Measurements from ENCODE around the gene SLX4IP. TPM values are rescaled to one million over a fixed set of nuclear protein-coding genes. Genes with fewer than 3 reads are reported as not detected.

SLX4IP gene
- total RNA-seq, 2 donors from 2014 or later = 7.0 to 8.2 TPM

DNA sequence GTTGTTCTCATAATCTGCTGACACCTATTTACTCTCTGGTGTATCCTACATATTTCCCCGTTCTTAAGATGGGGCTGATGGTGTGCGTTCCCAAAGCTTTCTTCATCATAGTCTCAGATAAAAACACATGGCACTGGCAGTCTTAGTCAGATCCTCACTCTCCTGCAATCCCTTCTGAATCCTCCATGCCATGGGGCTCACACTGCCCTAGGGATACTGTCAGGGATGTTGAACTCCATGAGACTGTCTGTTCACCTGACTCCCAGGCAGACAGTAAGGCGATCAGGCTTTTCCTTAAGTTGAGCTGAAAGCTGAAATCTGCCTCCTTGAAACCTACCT is 76.0 kb downstream of the SLX4IP start:
- 80% methylated on average over 3 of the region's 3 CpGs for WGBS
- Histone ChIP-seq H3K4me3 (no peak overlapping the region), H3K9me3 (no peaks in the 10 kb centered on the region), H3K27me3 (replicated peaks; ENCODE audit: insufficient read depth) (no peaks in the 10 kb centered on the region), H3K4me1 (replicated peaks) (peaks cover 22% of the 10 kb centered on the region), H3K36me3 (no peaks in the 10 kb centered on the region), H3K27ac (peak overlapping the region; percentile 64 to 66)
- TF ChIP-seq, protein P1, sequence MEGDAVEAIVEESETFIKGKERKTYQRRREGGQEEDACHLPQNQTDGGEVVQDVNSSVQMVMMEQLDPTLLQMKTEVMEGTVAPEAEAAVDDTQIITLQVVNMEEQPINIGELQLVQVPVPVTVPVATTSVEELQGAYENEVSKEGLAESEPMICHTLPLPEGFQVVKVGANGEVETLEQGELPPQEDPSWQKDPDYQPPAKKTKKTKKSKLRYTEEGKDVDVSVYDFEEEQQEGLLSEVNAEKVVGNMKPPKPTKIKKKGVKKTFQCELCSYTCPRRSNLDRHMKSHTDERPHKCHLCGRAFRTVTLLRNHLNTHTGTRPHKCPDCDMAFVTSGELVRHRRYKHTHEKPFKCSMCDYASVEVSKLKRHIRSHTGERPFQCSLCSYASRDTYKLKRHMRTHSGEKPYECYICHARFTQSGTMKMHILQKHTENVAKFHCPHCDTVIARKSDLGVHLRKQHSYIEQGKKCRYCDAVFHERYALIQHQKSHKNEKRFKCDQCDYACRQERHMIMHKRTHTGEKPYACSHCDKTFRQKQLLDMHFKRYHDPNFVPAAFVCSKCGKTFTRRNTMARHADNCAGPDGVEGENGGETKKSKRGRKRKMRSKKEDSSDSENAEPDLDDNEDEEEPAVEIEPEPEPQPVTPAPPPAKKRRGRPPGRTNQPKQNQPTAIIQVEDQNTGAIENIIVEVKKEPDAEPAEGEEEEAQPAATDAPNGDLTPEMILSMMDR (IDR thresholded peaks at IDR 0.05) = no peak
- TF ChIP-seq POLR2AphosphoS5 (IDR thresholded peaks at IDR 0.05) = no peak
- TF ChIP-seq POLR2A (IDR thresholded peaks at IDR 0.05) = no peak
- DNase-seq (ENCODE audit: low spot score) = no peak
- intact Hi-C loops (cut with DNase I) = no loop called here

DNA sequence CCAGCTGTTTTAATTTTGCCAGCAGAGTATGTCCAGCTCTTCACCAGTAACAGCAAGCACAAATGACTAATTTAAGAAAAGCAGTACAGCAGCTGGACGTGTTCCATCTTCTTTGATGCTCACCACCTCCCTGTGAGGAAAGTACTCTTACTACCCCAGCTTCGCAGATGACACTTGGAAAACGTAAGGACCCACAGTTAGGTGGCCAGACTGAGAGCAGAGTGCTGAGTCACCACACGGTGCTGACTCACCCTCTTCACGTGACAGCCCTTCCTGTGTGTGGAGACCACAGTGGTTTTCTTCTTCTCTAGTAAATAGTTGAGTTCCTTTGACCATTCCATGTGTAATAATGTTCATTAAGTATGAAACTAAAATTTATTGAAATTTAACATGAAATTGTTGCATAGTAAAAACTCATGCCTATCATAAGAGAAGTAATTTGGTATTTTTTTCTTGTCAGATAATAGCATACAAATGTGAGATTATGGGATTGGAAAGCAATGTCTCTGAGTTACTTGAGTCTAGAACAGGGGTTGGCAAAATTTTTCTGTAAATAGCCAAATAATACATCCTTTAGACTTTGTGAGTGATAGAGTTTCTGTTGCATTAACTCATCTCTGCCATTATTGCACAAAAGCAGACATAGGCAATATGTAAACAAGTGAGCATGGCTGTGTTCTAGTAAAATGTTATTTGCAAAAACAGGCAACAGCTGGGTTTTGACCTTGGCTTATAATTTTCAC is 76.6 kb downstream of the SLX4IP start:
- DNase-seq (ENCODE audit: low spot score) = peak; percentile 77
- 10% methylated on average over 5 of the region's 5 CpGs for WGBS
- H3K4me3 ChIP-seq = no peak overlapping the region
- no peaks in the 10 kb centered on the region for H3K27me3 ChIP-seq (replicated peaks; ENCODE audit: insufficient read depth)
- no peaks in the 10 kb centered on the region for H3K9me3 ChIP-seq
- peak overlapping the region; percentile 64 to 66 for H3K27ac ChIP-seq
- no peaks in the 10 kb centered on the region for H3K36me3 ChIP-seq
- intact Hi-C loops (cut with DNase I) = no loop called here
- peaks cover 17% of the 10 kb centered on the region for H3K4me1 ChIP-seq (replicated peaks)
- no peak for TF ChIP-seq POLR2A (IDR thresholded peaks at IDR 0.05)
- TF ChIP-seq POLR2AphosphoS5 (IDR thresholded peaks at IDR 0.05) = peak; percentile 89
- TF ChIP-seq, protein P1 (IDR thresholded peaks at IDR 0.05) = peak in 1 of 4 experiments; percentile 6

DNA sequence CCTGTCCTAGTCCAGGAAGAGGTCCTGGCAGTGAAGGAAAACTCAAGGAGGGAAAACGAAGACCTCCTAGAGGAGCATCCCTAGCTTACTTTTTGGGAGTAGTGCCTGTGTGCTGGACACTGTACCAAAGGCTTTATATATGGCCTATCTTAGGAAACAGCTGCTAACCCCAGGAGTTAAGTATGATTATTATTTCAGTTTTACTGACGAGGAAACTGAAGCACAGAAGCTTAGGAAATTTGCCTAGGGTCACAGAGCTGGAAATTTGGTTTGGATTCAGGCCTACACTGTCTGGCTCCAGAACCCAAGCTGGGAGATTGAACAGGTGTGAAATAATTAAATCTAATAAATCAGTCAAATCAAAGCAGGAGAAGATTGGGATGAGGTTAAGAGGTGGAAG is 78.0 kb downstream of the SLX4IP start:
- 84% methylated on average over 2 of the region's 2 CpGs for WGBS
- H3K4me1 ChIP-seq (replicated peaks) = peaks cover 15% of the 10 kb centered on the region
- intact Hi-C loops (cut with DNase I) = no loop called here
- no peaks in the 10 kb centered on the region for H3K9me3 ChIP-seq
- no peaks in the 10 kb centered on the region for H3K36me3 ChIP-seq
- no peaks in the 10 kb centered on the region for H3K27me3 ChIP-seq (replicated peaks; ENCODE audit: insufficient read depth)
- peak overlapping the region in 1 of 2 donors; percentile 11 for H3K27ac ChIP-seq
- no peak for DNase-seq (ENCODE audit: low spot score)
- TF ChIP-seq, protein P1 (IDR thresholded peaks at IDR 0.05) = no peak
- TF ChIP-seq POLR2A (IDR thresholded peaks at IDR 0.05) (no peak), POLR2AphosphoS5 (IDR thresholded peaks at IDR 0.05) (no peak)
- no peak overlapping the region for H3K4me3 ChIP-seq

DNA sequence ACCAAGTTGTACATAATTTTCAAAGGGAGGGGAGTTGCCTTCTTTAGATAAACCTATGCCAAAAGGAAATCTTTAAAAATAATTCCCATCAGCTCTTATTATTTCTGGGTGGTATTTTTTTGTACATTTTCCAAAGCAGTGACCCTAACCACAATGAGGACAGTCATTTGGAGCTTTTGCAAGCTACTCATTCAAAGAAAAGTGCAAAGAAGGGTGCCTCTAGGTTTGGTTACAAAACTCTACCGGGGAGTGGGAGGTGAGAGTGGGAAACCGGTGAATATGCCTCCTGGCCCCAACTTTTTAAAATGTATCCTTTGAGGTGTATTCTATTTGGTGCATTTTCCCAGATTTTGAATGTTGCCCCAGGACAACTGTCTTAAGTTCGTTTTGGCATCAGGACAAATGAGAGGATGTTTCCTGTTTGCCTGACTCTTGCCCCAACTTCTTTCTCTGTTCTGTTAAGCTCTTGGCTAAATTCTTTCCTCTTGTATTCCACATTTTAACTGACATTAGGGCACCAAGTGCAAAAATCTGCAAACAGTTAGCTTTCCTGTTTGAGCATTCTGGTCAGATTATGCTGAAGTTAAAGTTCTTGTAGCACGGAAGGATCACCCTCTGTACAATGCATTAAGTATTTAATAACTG is 78.9 kb downstream of the SLX4IP start:
- Histone ChIP-seq H3K4me1 (replicated peaks) (peaks cover 5% of the 10 kb centered on the region), H3K9me3 (no peaks in the 10 kb centered on the region), H3K27me3 (replicated peaks; ENCODE audit: insufficient read depth) (no peaks in the 10 kb centered on the region), H3K27ac (no peak overlapping the region), H3K4me3 (no peak overlapping the region), H3K36me3 (no peaks in the 10 kb centered on the region)
- DNase-seq (ENCODE audit: low spot score) = no peak
- intact Hi-C loops (cut with DNase I) = no loop called here
- no peak for TF ChIP-seq POLR2A (IDR thresholded peaks at IDR 0.05)
- TF ChIP-seq, protein P1 (IDR thresholded peaks at IDR 0.05) = no peak
- WGBS = 44% methylated on average over 4 of the region's 4 CpGs

DNA sequence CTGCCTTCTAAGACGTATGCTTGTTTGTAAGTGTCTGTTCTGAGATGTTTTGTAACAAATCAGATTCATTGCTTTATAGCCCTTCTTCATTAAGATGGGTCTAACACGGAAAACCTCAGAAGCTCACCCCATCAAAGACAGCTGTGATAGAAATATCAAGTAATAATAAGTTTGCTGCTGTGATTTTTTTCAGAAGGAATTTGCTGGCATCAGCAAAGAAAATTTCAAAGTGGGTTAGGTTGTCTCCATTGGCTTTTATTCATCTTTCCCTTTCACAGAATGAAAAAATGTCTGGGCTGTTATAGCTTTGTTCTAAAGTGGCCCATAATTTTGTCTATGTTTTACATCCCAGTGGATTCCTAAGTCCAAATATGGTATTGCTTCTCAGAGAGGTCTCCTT is 81.4 kb downstream of the SLX4IP start:
- H3K4me3 ChIP-seq = no peak overlapping the region
- TF ChIP-seq POLR2AphosphoS5 (IDR thresholded peaks at IDR 0.05) (no peak), POLR2A (IDR thresholded peaks at IDR 0.05) (no peak)
- TF ChIP-seq, protein P1 (IDR thresholded peaks at IDR 0.05) = no peak
- H3K36me3 ChIP-seq = no peaks in the 10 kb centered on the region
- no peak overlapping the region for H3K27ac ChIP-seq
- WGBS = 46% methylated on average over 2 of the region's 2 CpGs
- no peaks in the 10 kb centered on the region for H3K4me1 ChIP-seq (replicated peaks)
- no peak for DNase-seq (ENCODE audit: low spot score)
- intact Hi-C loops (cut with DNase I) = no loop called here
- no peaks in the 10 kb centered on the region for H3K9me3 ChIP-seq
- no peaks in the 10 kb centered on the region for H3K27me3 ChIP-seq (replicated peaks; ENCODE audit: insufficient read depth)

Data from prostate gland (tissue), 2 donors.